ENCODE measurements around the gene LIMCH1. TPM values are rescaled to one million over a fixed set of nuclear protein-coding genes. Genes with fewer than 3 reads are reported as not detected.

Gene LIMCH1
- total RNA-seq, 1 experiment from 2014 or later = 3.3 TPM

GRCh38 chr4:41569961-41570360, 32.0 kb downstream of the LIMCH1 start:
- no peaks in the 10 kb centered on the region for H3K36me3 Mint-ChIP-seq (ENCODE audit: insufficient read depth in 1 of 3, low read depth in 3 of 3)
- no peak overlapping the region for H3T11ph ChIP-seq (ENCODE audit: low read length)

More at GRCh38 chr4:41569961-41570360, 32.0 kb downstream of the LIMCH1 start:
- H3K27me3 Mint-ChIP-seq (ENCODE audit: low read depth) = no peaks in the 10 kb centered on the region
- Histone ChIP-seq H3K14ac (ENCODE audit: insufficient read depth, low read length) (no peak overlapping the region), H3K18ac (ENCODE audit: insufficient read length, low read depth, low read length) (no peak overlapping the region), H2BK12ac (ENCODE audit: insufficient read length, low read depth, low read length) (no peak overlapping the region), H3K27ac (ENCODE audit: insufficient read length, low read depth, low read length) (no peak overlapping the region), H3K27me3 (ENCODE audit: insufficient read depth, low read length) (no peaks in the 10 kb centered on the region), H4K8ac (replicated peaks; ENCODE audit: insufficient read length, low read depth, low read length) (no peak overlapping the region), H3K56ac (ENCODE audit: insufficient read length, low read depth, low read length) (no peak overlapping the region), H2AK5ac (ENCODE audit: insufficient read length, low read length) (no peak overlapping the region), H3K4ac (ENCODE audit: low read depth, low read length) (no peak overlapping the region), H3K4me2 (ENCODE audit: insufficient read depth, insufficient read length, low read length) (no peak overlapping the region), H3K9ac (ENCODE audit: extremely low read depth, insufficient read length, low read length) (no peak overlapping the region), H3K79me2 (ENCODE audit: insufficient read depth, low read length) (no peaks in the 10 kb centered on the region), H3K23me2 (ENCODE audit: insufficient read length, low read depth, low read length, poor library complexity, severe bottlenecking) (no peaks in the 10 kb centered on the region), H2BK15ac (ENCODE audit: low read depth, low read length) (no peak overlapping the region), H2AFZ (ENCODE audit: low read length) (no peak overlapping the region), H4K91ac (ENCODE audit: insufficient read length, low read depth, low read length) (no peak overlapping the region), H2BK20ac (ENCODE audit: low read depth, low read length, poor library complexity, severe bottlenecking) (no peak overlapping the region), H4K5ac (ENCODE audit: insufficient read length, low read depth, low read length) (no peak overlapping the region), H3K4me1 (ENCODE audit: insufficient read depth, low read length) (peaks cover 5% of the 10 kb centered on the region; the same call in 1 of the 2 replicates), H3K79me1 (ENCODE audit: insufficient read depth, low read depth, low read length, poor library complexity, severe bottlenecking) (no peaks in the 10 kb centered on the region), H3K9me3 (ENCODE audit: control insufficient read depth, low read depth, low read length) (no peaks in the 10 kb centered on the region), H2BK5ac (ENCODE audit: insufficient read length, low read length) (no peak overlapping the region), H3K23ac (ENCODE audit: insufficient read length, low read depth, low read length) (no peak overlapping the region), H2BK120ac (ENCODE audit: low read depth, low read length, poor library complexity, severe bottlenecking) (no peak overlapping the region), H4K20me1 (ENCODE audit: control insufficient read depth, insufficient read depth, insufficient read length) (no peaks in the 10 kb centered on the region)
- WGBS (ENCODE audit: extremely low coverage, insufficient read length, low lambda C conversion rate) = no CpG with 5 or more reads among the region's 4 CpGs
- no peak for TF ChIP-seq CTCF (conservative IDR thresholded peaks at IDR 0.05)
- H3K4me1 Mint-ChIP-seq = peaks cover 0 to 3% of the 10 kb centered on the region in 2 experiments; a peak in 1 of 4 replicates
- no peak overlapping the region for H3K4me3 Mint-ChIP-seq
- H3K27ac Mint-ChIP-seq = no peak overlapping the region
- H3K9me3 Mint-ChIP-seq = no peaks in the 10 kb centered on the region
- DNase-seq = no peak
